H9 (cell line): ENCODE results near the gene STK11IP. TPM values are rescaled to one million over a fixed set of nuclear protein-coding genes. Genes with fewer than 3 reads are reported as not detected.
A peak's percentile ranks its signal among the peaks of the same experiment; 100 is the strongest.

Experiments used
- DNase-seq: peaks from one replicate; pipeline ENCODE4 v3.0.0-alpha.2; 2017
- H2AFZ ChIP-seq: one replicate; pipeline ENCODE4 v1.6.1; 2013; ENCODE audit warnings: mild to moderate bottlenecking, low read length, control low read depth, moderate library complexity
- H2AK5ac ChIP-seq: 2 replicates; pipeline ENCODE4 v1.6.1; 2013; ENCODE audit warnings: low read length, control low read depth, mixed read lengths; ENCODE audit not compliant: insufficient read length
- H2BK120ac ChIP-seq: one replicate; pipeline ENCODE4 v1.6.1; 2013; ENCODE audit warnings: low read depth, mild to moderate bottlenecking, low read length, control low read depth, inconsistent platforms; ENCODE audit not compliant: poor library complexity, severe bottlenecking
- H2BK12ac ChIP-seq: 2 replicates; pipeline ENCODE4 v1.6.1; 2013; ENCODE audit warnings: low read length, control low read depth, mixed read lengths, low read depth; ENCODE audit not compliant: insufficient read length
- H2BK15ac ChIP-seq: 2 replicates; pipeline ENCODE4 v1.6.1; 2013; ENCODE audit warnings: low read depth, low read length, control low read depth
- H2BK20ac ChIP-seq: one replicate; pipeline ENCODE4 v1.6.1; 2013; ENCODE audit warnings: low read depth, mild to moderate bottlenecking, low read length, control low read depth, inconsistent platforms; ENCODE audit not compliant: poor library complexity, severe bottlenecking
- H2BK5ac ChIP-seq: 2 replicates; pipeline ENCODE4 v1.6.1; 2013; ENCODE audit warnings: low read length, control low read depth, mixed read lengths; ENCODE audit not compliant: insufficient read length
- H3K14ac ChIP-seq: 2 replicates; pipeline ENCODE4 v1.6.1; 2013; ENCODE audit warnings: low read length, control low read depth; ENCODE audit not compliant: insufficient read depth
- H3K18ac ChIP-seq: 2 replicates; pipeline ENCODE4 v1.6.1; 2013; ENCODE audit warnings: low read depth, mild to moderate bottlenecking, mixed read lengths, low read length, control low read depth; ENCODE audit not compliant: insufficient read length
- H3K23ac ChIP-seq: 2 replicates; pipeline ENCODE4 v1.6.1; 2013; ENCODE audit warnings: low read length, control low read depth, mixed read lengths, low read depth; ENCODE audit not compliant: insufficient read length
- H3K23me2 ChIP-seq: 2 replicates; pipeline ENCODE4 v1.6.1; 2013; ENCODE audit warnings: low read depth, mild to moderate bottlenecking, mixed read lengths, low read length, control low read depth; ENCODE audit not compliant: insufficient read length, poor library complexity, severe bottlenecking
- H3K27ac ChIP-seq: 2 replicates; pipeline ENCODE4 v1.5.1; 2013; ENCODE audit warnings: low read length, control low read depth, mixed read lengths, low read depth; ENCODE audit not compliant: insufficient read length
- H3K27me3 ChIP-seq: 2 replicates; pipeline ENCODE4 v1.6.1; 2013; ENCODE audit warnings: low read length, control low read depth, inconsistent platforms; ENCODE audit not compliant: insufficient read depth
- H3K4ac ChIP-seq: 2 replicates; pipeline ENCODE4 v1.6.1; 2013; ENCODE audit warnings: low read depth, mild to moderate bottlenecking, control low read depth, inconsistent platforms, low read length, moderate library complexity
- H3K4me1 ChIP-seq: 2 replicates; pipeline ENCODE4 v1.6.1; 2013; ENCODE audit warnings: low read length, control low read depth, inconsistent platforms; ENCODE audit not compliant: insufficient read depth
- H3K4me2 ChIP-seq: 2 replicates; pipeline ENCODE4 v1.6.1; 2013; ENCODE audit warnings: low read length, control low read depth, mixed read lengths; ENCODE audit not compliant: insufficient read length, insufficient read depth
- H3K56ac ChIP-seq: 2 replicates; pipeline ENCODE4 v1.6.1; 2013; ENCODE audit warnings: low read depth, mild to moderate bottlenecking, mixed read lengths, low read length, control low read depth; ENCODE audit not compliant: insufficient read length
- H3K79me1 ChIP-seq: 2 replicates; pipeline ENCODE4 v1.6.1; 2013; ENCODE audit warnings: low read depth, mild to moderate bottlenecking, moderate library complexity, low read length, control low read depth, inconsistent platforms; ENCODE audit not compliant: insufficient read depth, poor library complexity, severe bottlenecking
- H3K79me2 ChIP-seq: 2 replicates; pipeline ENCODE4 v1.6.1; 2013; ENCODE audit warnings: low read length, control low read depth, inconsistent platforms; ENCODE audit not compliant: insufficient read depth
- H3K9ac ChIP-seq: 2 replicates; pipeline ENCODE4 v1.6.1; 2013; ENCODE audit warnings: low read length, control low read depth, mixed read lengths; ENCODE audit not compliant: insufficient read length; ENCODE audit errors: extremely low read depth
- H3K9me3 ChIP-seq: one replicate; pipeline ENCODE4 v1.6.1; 2013; ENCODE audit warnings: low read depth, low read length, inconsistent platforms; ENCODE audit not compliant: control insufficient read depth
- H3T11ph ChIP-seq: one replicate; pipeline ENCODE4 v1.6.1; 2013; ENCODE audit warnings: mild to moderate bottlenecking, low read length, control low read depth, inconsistent platforms
- H4K20me1 ChIP-seq: one replicate; pipeline ENCODE4 v1.6.1; 2013; ENCODE audit not compliant: control insufficient read depth, insufficient read length, insufficient read depth
- H4K5ac ChIP-seq: 2 replicates; pipeline ENCODE4 v1.6.1; 2013; ENCODE audit warnings: low read depth, mild to moderate bottlenecking, mixed read lengths, low read length, control low read depth; ENCODE audit not compliant: insufficient read length
- H4K8ac ChIP-seq: replicated peaks from 2 replicates; pipeline ENCODE4 v1.6.1; 2013; ENCODE audit warnings: low read length, control low read depth, mixed read lengths, low read depth; ENCODE audit not compliant: insufficient read length
- H4K91ac ChIP-seq: 2 replicates; pipeline ENCODE4 v1.6.1; 2013; ENCODE audit warnings: low read depth, mild to moderate bottlenecking, moderate library complexity, mixed read lengths, low read length, control low read depth; ENCODE audit not compliant: insufficient read length
- H3K27ac Mint-ChIP-seq, 3 experiments: 2 replicates in 2 of 3; 3 replicates in 1 of 3; pipeline ENCODE4 v1.8.0; 2020 to 2021; ENCODE audit warnings: mixed read lengths in 3 of 3, mild to moderate bottlenecking in 1 of 3, moderate library complexity in 1 of 3
- H3K27me3 Mint-ChIP-seq: 2 replicates; pipeline ENCODE4 v1.8.0; 2021; ENCODE audit warnings: low read depth, mild to moderate bottlenecking, moderate library complexity, mixed read lengths
- H3K36me3 Mint-ChIP-seq, 3 experiments: 2 replicates in 2 of 3; 3 replicates in 1 of 3; pipeline ENCODE4 v1.8.0; 2020 to 2021; ENCODE audit warnings: low read depth in 3 of 3, mixed read lengths in 3 of 3; ENCODE audit not compliant: insufficient read depth in 1 of 3
- H3K4me1 Mint-ChIP-seq, 2 experiments: 2 replicates each; pipeline ENCODE4 v1.8.0; 2020; ENCODE audit warnings: mixed read lengths in 2 of 2
- H3K4me3 Mint-ChIP-seq, 2 experiments: 2 replicates in 1 of 2; 3 replicates in 1 of 2; pipeline ENCODE4 v1.8.0; 2020 to 2021; ENCODE audit warnings: mild to moderate bottlenecking in 2 of 2, mixed read lengths in 2 of 2, moderate library complexity in 1 of 2
- H3K9me3 Mint-ChIP-seq, 2 experiments: 2 replicates in 1 of 2; 3 replicates in 1 of 2; pipeline ENCODE4 v1.8.0; 2020; ENCODE audit warnings: mild to moderate bottlenecking in 2 of 2, mixed read lengths in 2 of 2, moderate library complexity in 1 of 2
- CTCF ChIP-seq: fragments of 200-600 bp; sonication (generic); conservative IDR thresholded peaks from 3 replicates; pipeline ENCODE4 v1.8.0; 2021; ENCODE audit warnings: antibody characterized with exemption, mild to moderate bottlenecking
- WGBS: extraction: QIAGEN DNeasy Blood & Tissue Kit; methylation state at CpG from one replicate; pipeline ENCODE4 v1.1.7; 2013; ENCODE audit warnings: missing lambda C conversion rate, low lambda C conversion rate, mixed read lengths; ENCODE audit not compliant: insufficient read length; ENCODE audit errors: extremely low coverage; 5-methylcytosine and 5-hydroxymethylcytosine counted together
- total RNA-seq: library from RNA; stranded (reverse); gene quantifications from 2 replicates; pipeline ENCODE4 v1.2.1, GENCODE V29; 2021

Gene STK11IP
- total RNA-seq, 1 experiment from 2014 or later, result 31.1 TPM

GRCh38 chr2:219661955-219662395 is 64.3 kb downstream of the STK11IP start:
- Histone ChIP-seq H3K4me2 (no peak overlapping the region), H2BK15ac (no peak overlapping the region), H4K91ac (no peak overlapping the region), H3K79me2 (no peaks in the 10 kb centered on the region), H2BK120ac (no peak overlapping the region), H3K56ac (no peak overlapping the region), H3K27ac (no peak overlapping the region), H3K79me1 (no peaks in the 10 kb centered on the region), H3K4me1 (no peaks in the 10 kb centered on the region), H2AFZ (no peak overlapping the region), H2BK20ac (no peak overlapping the region), H4K5ac (no peak overlapping the region), H3T11ph (no peak overlapping the region), H4K8ac (no peak overlapping the region), H3K18ac (no peak overlapping the region), H3K27me3 (no peaks in the 10 kb centered on the region), H2BK12ac (no peak overlapping the region), H3K9ac (no peak overlapping the region), H3K9me3 (no peaks in the 10 kb centered on the region), H3K23ac (no peak overlapping the region), H2BK5ac (no peak overlapping the region), H3K14ac (no peak overlapping the region), H4K20me1 (no peaks in the 10 kb centered on the region), H2AK5ac (no peak overlapping the region), H3K4ac (no peak overlapping the region), H3K23me2 (no peaks in the 10 kb centered on the region)
- H3K4me3 Mint-ChIP-seq, result no peak overlapping the region; a peak in 1 of 5 replicates
- H3K4me1 Mint-ChIP-seq, result peaks cover 16 to 23% of the 10 kb centered on the region in 2 experiments
- no CpG with 5 or more reads among the region's 1 CpG for WGBS
- no peak for TF ChIP-seq CTCF
- H3K9me3 Mint-ChIP-seq, result peaks cover 15 to 18% of the 10 kb centered on the region in 2 experiments
- H3K27ac Mint-ChIP-seq, result peak overlapping the region in 1 of 3 experiments; percentile 38; a peak in 3 of 7 replicates
- peaks cover 3 to 15% (median 13%) of the 10 kb centered on the region in 3 experiments; a peak in 6 of 7 replicates for H3K36me3 Mint-ChIP-seq
- peak; percentile 26 for DNase-seq
- peaks cover 1% of the 10 kb centered on the region; the same call in 1 of the 2 replicates for H3K27me3 Mint-ChIP-seq
